Kidney capillary endothelial cell (primary cell): ENCODE data around the gene DSE.

ENCODE experiments used
- DNase-seq: peaks from one replicate; pipeline ENCODE4 v3.0.0-alpha.2; 2018; ENCODE audit warnings: low spot score

Gene DSE

GRCh38 chr6:116387374-116387773 is 16.6 kb downstream of the DSE start:
- peak; percentile 74 for DNase-seq

- DNase-seq, result no peak
These were observed 18.2 kb downstream of the DSE start for GRCh38 chr6:116388924-116389323.

DNA sequence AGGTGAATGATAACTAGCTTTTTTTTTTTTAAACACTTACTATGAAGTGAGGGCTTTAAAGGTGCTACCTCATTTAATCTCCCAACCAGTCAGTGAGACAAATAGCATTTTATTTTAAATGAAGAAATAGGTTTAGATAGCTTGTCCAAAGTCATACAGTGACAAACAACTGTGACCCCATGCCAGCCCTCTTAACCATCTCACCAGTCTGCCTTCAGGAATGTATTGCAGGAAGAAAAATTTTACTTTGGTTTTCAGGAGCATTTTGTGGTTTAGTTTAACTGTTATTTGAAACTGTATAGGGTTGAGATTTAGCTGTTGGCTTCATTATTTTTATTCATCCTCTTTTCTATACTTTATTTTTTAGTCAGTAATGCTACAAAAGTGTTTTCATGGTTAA is 18.6 kb downstream of the DSE start:
- DNase-seq, result no peak

- no peak for DNase-seq
These were observed 19.8 kb downstream of the DSE start for GRCh38 chr6:116390581-116390980.

GRCh38 chr6:116392132-116393013 is 21.6 kb downstream of the DSE start:
- DNase-seq, result peak; percentile 82

DNA sequence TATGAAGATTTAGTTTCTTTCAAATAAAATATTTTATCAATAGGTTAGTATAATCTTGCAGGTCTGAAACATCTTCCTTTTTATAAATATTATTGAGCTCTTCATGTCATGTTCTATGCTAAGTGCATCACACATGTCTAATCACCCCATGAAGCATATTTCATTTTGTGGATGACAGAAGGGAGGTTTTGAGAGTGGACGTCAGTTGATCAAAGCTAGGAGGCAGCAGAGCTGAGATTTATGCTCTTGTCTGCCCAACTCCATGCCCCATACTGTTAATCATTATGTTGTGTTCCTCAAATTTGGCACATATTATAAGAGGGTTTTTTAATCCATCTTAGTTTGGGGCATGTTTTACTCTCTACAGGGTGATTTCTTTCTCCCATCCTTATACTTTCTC is 22.7 kb downstream of the DSE start:
- DNase-seq, result no peak

- DNase-seq, result no peak
These were observed 24.9 kb downstream of the DSE start for GRCh38 chr6:116395647-116396046.

- DNase-seq, result no peak
These were observed 25.7 kb downstream of the DSE start for GRCh38 chr6:116396441-116396840.

- DNase-seq, result no peak
These were observed 27.2 kb downstream of the DSE start for GRCh38 chr6:116397914-116398313.

- DNase-seq, result no peak
These were observed 27.7 kb downstream of the DSE start for GRCh38 chr6:116398316-116399010.

DNA sequence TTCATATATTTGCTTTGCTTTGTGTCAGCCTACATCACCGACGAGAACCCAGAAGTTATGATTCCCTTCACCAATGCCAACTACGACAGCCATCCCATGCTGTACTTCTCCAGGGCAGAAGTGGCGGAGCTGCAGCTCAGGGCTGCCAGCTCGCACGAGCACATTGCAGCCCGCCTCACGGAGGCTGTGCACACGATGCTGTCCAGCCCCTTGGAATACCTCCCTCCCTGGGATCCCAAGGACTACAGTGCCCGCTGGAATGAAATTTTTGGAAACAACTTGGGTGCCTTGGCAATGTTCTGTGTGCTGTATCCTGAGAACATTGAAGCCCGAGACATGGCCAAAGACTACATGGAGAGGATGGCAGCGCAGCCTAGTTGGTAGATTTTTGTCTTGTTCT is 28.5 kb downstream of the DSE start:
- no peak for DNase-seq

DNA sequence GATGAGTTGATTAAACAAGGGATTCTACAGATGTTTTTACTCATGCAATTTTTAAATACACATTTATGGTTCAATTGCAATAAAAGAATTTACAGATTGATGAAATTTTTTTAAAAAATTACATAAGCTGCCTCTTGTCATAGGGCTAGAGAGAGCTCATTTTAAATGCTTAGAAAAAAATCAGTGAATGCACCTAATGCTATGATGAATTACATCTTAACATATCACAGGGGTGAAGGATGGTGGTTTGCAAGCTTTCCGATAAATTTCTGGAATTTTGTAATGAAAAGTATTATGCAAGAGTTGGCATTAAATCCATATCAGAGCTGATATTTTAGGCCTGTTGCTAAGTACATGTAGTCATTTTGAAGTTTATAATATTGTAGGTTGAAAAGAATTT is 29.6 kb downstream of the DSE start:
- no peak for DNase-seq

GRCh38 chr6:116402108-116402937 is 31.6 kb downstream of the DSE start:
- DNase-seq, result no peak

GRCh38 chr6:116403205-116403604 is 32.5 kb downstream of the DSE start:
- no peak for DNase-seq

- DNase-seq, result no peak
These were observed 33.9 kb downstream of the DSE start for GRCh38 chr6:116404696-116405095.

GRCh38 chr6:116405138-116405537 is 34.4 kb downstream of the DSE start:
- DNase-seq, result no peak

GRCh38 chr6:116405652-116406356 is 35.1 kb downstream of the DSE start:
- no peak for DNase-seq

DNA sequence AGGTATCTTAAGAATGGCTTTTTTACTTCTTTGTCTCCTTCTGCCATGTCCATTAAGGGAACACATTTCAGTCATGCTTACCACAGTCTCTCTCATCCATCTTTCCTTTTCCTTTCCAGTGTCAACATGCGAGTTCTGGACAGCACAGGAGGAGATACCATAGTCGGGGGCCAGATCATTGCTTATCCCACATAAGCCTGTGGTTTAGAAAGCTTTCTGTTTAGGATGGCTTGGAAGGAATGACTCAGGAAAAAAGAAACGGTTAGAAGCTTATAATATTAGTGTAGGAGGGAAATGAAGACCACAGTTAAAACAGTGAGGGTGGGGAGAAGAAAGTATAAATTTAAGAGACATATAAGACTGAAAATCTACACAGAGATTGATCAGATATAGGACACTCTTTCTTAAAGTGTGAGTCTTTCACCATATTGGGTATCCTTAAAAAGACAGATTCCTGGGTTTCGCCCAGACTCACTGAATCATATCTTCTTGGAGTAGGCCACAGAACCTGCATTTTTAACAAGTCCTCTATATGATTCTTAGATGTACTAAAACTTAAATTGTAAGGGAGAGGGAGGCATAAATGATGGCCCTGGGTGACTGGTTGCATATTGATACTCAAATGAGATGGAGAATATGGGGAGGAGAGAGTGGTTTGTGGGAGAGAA is 36.1 kb downstream of the DSE start:
- DNase-seq, result no peak

DNA sequence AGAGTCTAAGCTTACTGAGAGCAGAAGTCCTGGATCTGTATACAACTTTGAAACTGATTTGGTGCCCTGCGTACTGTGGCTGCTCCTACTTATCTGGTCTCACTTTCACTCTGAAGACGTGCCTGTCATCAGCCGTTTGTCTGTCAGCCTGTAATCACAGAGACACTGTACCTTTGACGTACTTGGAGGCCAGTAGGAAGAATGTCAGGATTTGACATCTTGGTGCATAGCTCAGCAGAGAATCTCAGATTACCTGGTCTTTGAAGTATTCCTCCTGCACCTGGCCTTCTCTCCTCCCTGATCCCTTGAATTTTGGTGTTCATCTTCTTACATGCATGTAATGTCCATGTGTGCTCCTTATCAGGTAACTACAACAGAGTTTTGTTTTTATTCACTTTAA is 37.7 kb downstream of the DSE start:
- DNase-seq, result no peak

DNA sequence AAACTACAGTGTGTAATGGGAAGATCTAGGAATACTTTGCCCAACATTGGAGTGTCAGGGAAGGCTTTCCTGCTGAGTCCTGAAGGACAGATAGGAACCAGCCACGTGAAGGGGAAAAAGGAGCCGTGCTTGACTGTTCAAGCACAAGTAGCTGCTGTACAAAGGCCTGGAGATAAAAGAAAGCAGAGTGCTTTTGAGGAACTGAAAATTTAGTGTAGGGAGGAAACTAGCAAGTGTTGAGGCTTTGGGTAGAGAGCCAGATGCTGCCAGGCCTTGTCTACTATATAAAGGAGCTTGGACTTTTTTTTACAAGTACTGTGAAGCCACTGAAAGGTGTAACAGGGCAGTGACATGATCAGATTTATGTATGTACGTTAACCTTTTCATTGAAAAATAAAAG is 39.0 kb downstream of the DSE start:
- no peak for DNase-seq

- DNase-seq, result no peak
These were observed 40.5 kb downstream of the DSE start for GRCh38 chr6:116411284-116411623.

DNA sequence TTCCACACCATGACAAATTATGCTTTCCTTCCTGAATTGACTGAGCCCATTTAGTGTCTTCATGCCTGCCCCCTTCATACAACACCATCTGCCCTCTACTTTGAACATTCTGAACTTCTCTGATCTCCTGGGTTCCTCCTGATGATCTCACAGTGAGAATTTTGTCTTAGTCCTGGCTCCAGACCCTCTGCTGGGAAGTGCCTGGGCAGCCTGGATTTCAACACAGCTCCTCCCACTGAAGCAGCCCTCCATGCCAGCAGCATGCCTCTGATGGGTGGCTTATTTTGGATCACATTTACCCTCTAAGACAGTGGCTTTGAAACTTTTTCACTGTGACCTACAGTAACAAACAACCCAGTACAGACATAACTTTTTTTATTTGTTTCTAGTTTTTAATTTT is 41.5 kb downstream of the DSE start:
- DNase-seq, result no peak
